Measurements from ENCODE around the gene ISL2. TPM values are rescaled to one million over a fixed set of nuclear protein-coding genes. Genes with fewer than 3 reads are reported as not detected.

ISL2 gene
- total and polyA plus RNA-seq, 9 of the 15 experiments (the other 6 are each of a cell fraction or from before 2014, with no cell fraction given), result 0.15 to 23.7 (median 4.0) TPM

- TF ChIP-seq FOXO4 (CRISPR knock-in tag; IDR thresholded peaks at IDR 0.05), result no peak
- no peak for TF ChIP-seq AFF4 (CRISPR knock-in tag; IDR thresholded peaks at IDR 0.05)
- no peak for TF ChIP-seq PRPF4 (IDR thresholded peaks at IDR 0.05; ENCODE audit: insufficient read depth, low read depth, low read length, poor library complexity, severe bottlenecking)
- no peak for TF ChIP-seq HES1 (IDR thresholded peaks at IDR 0.05; ENCODE audit: low read depth)
- TF ChIP-seq SNRNP70 (optimal IDR thresholded peaks at IDR 0.05; ENCODE audit: low read depth, low read length), result no peak
- TF ChIP-seq PPARD (CRISPR knock-in tag; IDR thresholded peaks at IDR 0.05), result no peak
- TF ChIP-seq TCF7L2 (IDR thresholded peaks at IDR 0.05; ENCODE audit: low read depth, low read length), result no peak
- TF ChIP-seq, protein P1, sequence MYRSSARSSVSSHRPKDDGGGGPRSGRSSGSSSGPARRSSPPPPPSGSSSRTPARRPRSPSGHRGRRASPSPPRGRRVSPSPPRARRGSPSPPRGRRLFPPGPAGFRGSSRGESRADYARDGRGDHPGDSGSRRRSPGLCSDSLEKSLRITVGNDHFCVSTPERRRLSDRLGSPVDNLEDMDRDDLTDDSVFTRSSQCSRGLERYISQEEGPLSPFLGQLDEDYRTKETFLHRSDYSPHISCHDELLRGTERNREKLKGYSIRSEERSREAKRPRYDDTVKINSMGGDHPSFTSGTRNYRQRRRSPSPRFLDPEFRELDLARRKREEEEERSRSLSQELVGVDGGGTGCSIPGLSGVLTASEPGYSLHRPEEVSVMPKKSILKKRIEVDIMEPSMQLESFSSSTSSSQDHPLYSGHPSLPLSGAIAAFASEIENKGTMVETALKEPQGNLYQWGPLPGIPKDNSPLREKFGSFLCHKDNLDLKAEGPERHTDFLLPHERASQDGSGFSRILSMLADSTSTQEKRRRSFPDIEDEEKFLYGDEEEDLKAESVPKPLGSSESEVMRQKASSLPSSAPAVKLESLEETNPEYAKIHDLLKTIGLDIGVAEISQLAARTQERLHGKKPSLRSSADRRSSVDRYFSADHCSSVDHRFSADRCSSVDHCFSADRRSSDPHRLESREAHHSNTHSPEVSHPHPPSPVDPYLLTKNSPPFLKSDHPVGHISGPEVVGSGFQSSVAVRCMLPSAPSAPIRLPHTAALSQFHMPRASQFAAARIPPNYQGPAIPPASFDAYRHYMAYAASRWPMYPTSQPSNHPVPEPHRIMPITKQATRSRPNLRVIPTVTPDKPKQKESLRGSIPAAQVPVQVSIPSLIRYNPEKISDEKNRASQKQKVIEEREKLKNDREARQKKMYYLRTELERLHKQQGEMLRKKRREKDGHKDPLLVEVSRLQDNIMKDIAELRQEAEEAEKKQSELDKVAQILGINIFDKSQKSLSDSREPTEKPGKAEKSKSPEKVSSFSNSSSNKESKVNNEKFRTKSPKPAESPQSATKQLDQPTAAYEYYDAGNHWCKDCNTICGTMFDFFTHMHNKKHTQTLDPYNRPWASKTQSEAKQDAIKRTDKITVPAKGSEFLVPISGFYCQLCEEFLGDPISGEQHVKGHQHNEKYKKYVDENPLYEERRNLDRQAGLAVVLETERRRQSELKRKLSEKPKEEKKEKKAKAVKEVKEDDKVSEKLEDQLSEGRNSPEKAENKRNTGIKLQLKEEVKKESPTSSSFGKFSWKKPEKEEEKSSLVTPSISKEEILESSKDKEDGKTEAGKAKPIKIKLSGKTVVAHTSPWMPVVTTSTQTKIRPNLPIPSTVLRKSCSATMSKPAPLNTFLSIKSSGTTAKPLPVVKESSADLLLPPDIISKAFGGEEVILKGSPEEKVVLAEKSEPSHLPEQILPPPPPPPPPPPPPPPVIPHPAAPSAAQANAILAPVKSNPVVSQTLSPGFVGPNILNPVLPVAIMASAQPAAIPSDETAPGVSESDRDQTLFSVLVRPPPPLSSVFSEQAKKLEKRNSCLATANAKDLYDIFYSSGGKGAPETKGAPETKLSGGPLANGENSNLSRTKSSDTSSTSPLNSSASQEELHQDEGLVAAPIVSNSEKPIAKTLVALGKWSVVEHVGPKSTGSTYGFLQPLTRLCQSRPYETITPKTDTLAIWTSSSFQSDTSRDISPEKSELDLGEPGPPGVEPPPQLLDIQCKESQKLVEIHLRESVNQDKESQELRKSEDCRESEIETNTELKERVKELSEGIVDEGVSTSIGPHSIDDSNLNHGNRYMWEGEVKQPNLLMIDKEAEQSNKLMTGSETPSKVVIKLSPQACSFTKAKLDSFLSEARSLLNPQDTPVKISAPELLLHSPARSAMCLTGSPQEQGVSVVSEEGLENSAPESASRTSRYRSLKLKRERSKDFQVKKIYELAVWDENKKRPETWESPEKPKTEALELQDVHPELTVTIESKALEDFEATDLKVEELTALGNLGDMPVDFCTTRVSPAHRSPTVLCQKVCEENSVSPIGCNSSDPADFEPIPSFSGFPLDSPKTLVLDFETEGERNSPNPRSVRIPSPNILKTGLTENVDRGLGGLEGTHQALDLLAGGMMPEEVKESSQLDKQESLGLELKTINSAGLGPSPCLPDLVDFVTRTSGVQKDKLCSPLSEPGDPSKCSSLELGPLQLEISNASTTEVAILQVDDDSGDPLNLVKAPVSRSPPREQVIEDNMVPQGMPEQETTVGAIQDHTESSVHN (IDR thresholded peaks at IDR 0.05; ENCODE audit: borderline replicate concordance in 1 of 2, low read depth in 1 of 2), result no peak
- no peak for TF ChIP-seq NCOR1 (IDR thresholded peaks at IDR 0.05)
- no peak for TF ChIP-seq SAFB (IDR thresholded peaks at IDR 0.05; ENCODE audit: borderline replicate concordance, low read depth, low read length)
- no peak for TF ChIP-seq CREBBP (IDR thresholded peaks at IDR 0.05; ENCODE audit: low read depth, low read length)
These were observed 993 bp upstream of the ISL2 start (continued) for GRCh38 chr15:76335307-76336253.
